DOHH2 (cell line): ENCODE data around the gene NDFIP1.

Source experiments
- CTCF ChIP-seq: fragments of 200-600 bp; sonication (generic); IDR thresholded peaks from one replicate; pipeline ENCODE4 v1.5.1; 2014; ENCODE audit warnings: antibody characterized with exemption, mild to moderate bottlenecking, low read depth, low read length; ENCODE audit not compliant: poor library complexity, severe bottlenecking
- EZH2phosphoT487 ChIP-seq: fragments of 200-600 bp; sonication (generic); IDR thresholded peaks from 2 replicates; pipeline ENCODE4 v1.6.1; 2017; ENCODE audit warnings: borderline replicate concordance, mild to moderate bottlenecking, antibody characterized with exemption, low read length, moderate library complexity, mixed read lengths

GRCh38 chr5:142063376-142063775 is 45.2 kb upstream of the NDFIP1 start:
- no peak for TF ChIP-seq CTCF
- TF ChIP-seq EZH2phosphoT487: no peak
